Karpas-422 (cell line): ENCODE results near the gene DNMT1. TPM values are rescaled to one million over a fixed set of nuclear protein-coding genes. Genes with fewer than 3 reads are reported as not detected.

Experiments
- DNase-seq: peaks from one replicate; pipeline ENCODE4 v3.0.0-alpha.2; 2015
- H2AFZ ChIP-seq: fragments of 200-600 bp; sonication (generic); 2 replicates; pipeline ENCODE4 v1.6.1; 2014; ENCODE audit warnings: antibody characterized with exemption, low read length, mixed read lengths
- H3K27ac ChIP-seq: fragments of 200-600 bp; sonication (generic); 2 replicates; pipeline ENCODE4 v1.5.1; 2014; ENCODE audit warnings: mild to moderate bottlenecking, low read length, moderate library complexity
- H3K27me3 ChIP-seq: fragments of 200-600 bp; sonication (generic); 2 replicates; pipeline ENCODE4 v1.6.1; 2014; ENCODE audit warnings: low read length, mixed read lengths
- H3K36me3 ChIP-seq: fragments of 200-600 bp; sonication (generic); 2 replicates; pipeline ENCODE4 v1.6.1; 2014; ENCODE audit warnings: low read length, mixed read lengths; ENCODE audit not compliant: insufficient read depth
- H3K4me1 ChIP-seq: fragments of 200-600 bp; sonication (generic); 2 replicates; pipeline ENCODE4 v1.6.1; 2014; ENCODE audit warnings: mild to moderate bottlenecking, low read length, mixed read lengths
- H3K4me2 ChIP-seq: fragments of 200-600 bp; sonication (generic); 2 replicates; pipeline ENCODE4 v1.6.1; 2014; ENCODE audit warnings: low read length, low read depth, mild to moderate bottlenecking; ENCODE audit not compliant: poor library complexity, severe bottlenecking
- H3K4me3 ChIP-seq: fragments of 200-600 bp; sonication (generic); 2 replicates; pipeline ENCODE4 v1.5.1; 2014; ENCODE audit warnings: mild to moderate bottlenecking, antibody characterized with exemption, low read length, mixed read lengths
- H3K79me2 ChIP-seq: fragments of 200-600 bp; sonication (generic); 2 replicates; pipeline ENCODE4 v1.6.1; 2014; ENCODE audit warnings: mild to moderate bottlenecking, low read length, mixed read lengths
- H3K9ac ChIP-seq: fragments of 200-600 bp; sonication (generic); 2 replicates; pipeline ENCODE4 v1.6.0; 2014; ENCODE audit warnings: low read length
- H3K9me2 ChIP-seq: fragments of 200-600 bp; sonication (generic), shearing (Covaris generic); replicated peaks from 2 replicates; pipeline ENCODE4 v1.6.0; 2014; ENCODE audit warnings: mild to moderate bottlenecking, low read length, moderate library complexity; ENCODE audit not compliant: insufficient read depth
- H3K9me3 ChIP-seq: fragments of 300-700, 200-600 bp; sonication (generic); 2 replicates; pipeline ENCODE4 v1.6.1; 2014; ENCODE audit warnings: low read length, mixed read lengths
- H4K20me1 ChIP-seq: fragments of 200-600 bp; sonication (generic); 2 replicates; pipeline ENCODE4 v1.6.1; 2014; ENCODE audit warnings: mild to moderate bottlenecking, antibody characterized with exemption, low read length, low read depth; ENCODE audit not compliant: insufficient read depth
- total RNA-seq: library from RNA; depleted of rRNA; stranded (reverse); fragments of >200 nt; shearing (Covaris generic); gene quantifications from 2 replicates; pipeline ENCODE4 v1.2.3, GENCODE V29; 2014; ENCODE audit warnings: low replicate concordance

Gene DNMT1
- total RNA-seq, 1 experiment from 2014 or later, result 94.9 TPM

DNA sequence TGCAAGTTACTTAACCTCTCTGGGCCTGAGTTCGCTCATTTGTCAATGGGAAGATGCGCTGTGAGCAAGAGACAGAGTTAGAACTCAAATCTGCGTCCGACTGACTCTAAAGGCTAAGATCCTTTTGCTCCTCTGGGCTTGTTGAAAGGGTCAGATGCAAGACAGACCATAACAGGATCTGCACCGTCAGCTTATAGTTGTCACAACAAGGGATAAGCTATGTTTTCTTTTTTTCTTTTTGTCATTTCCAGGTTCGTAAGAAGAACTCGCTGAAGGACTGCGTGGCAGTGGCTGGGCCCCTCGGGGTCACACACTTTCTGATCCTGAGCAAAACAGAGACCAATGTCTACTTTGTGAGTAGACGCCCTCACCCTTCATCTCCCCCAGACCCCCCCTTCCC is 87.5 kb downstream of the DNMT1 start:
- no peaks in the 10 kb centered on the region for H3K9me2 ChIP-seq
- no peaks in the 10 kb centered on the region for H3K9me3 ChIP-seq
- H3K79me2 ChIP-seq, result peaks cover 25% of the 10 kb centered on the region
- peak overlapping the region; percentile 100 for H3K9ac ChIP-seq
- H3K4me2 ChIP-seq, result peak overlapping the region; percentile 96
- H3K4me3 ChIP-seq, result peak overlapping the region; percentile 100
- H4K20me1 ChIP-seq, result 0 out of 2 replicates have a peak, but pooled peaks cover 6% of the 10 kb centered on the region
- H3K36me3 ChIP-seq, result peaks cover 32% of the 10 kb centered on the region
- H3K27ac ChIP-seq, result peak overlapping the region; percentile 86
- DNase-seq, result no peak
- H3K4me1 ChIP-seq, result peaks cover 57% of the 10 kb centered on the region
- no peaks in the 10 kb centered on the region for H3K27me3 ChIP-seq
- H2AFZ ChIP-seq, result no peak overlapping the region

DNA sequence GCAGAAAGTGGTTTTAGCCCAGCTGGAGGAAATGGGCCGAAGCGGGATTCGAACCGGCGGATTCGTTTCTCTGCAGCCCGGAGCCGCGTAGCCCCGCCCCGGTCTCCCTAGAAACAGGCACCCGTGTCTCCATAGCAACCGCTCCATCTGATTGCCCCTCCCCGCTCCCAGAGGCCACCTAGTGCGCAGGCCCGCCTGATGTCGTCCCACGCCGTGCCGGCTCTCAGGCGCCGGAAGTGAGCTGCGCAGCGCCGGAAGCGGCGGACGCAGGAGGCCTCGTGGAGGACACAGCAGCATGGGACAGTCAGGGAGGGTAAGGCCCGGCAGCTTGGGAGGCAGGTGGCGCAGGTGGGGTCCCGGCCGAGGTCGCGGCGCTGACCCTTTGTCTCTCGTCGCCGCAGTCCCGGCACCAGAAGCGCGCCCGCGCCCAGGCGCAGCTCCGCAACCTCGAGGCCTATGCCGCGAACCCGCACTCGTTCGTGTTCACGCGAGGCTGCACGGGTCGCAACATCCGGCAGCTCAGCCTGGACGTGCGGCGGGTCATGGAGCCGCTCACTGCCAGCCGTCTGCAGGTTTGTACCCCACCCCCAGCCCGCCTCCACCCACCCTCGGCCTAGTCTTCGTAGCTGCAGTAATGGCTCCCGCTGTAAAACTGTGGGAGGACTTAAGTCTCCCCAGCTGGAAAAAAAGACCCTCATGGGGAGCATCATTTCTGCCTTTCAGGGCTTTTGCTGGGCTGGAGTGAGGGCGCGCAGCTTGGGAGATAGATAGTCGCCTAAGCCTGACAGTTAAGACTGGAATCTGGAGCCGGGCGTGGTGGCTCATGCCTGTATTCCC is 88.4 kb downstream of the DNMT1 start, which contains the start of gene PPAN:
Gene PPAN, plus strand, starts transcription at position 263 of the 837 bp plus-strand sequence. Its CDS starts 33 bp downstream, at position 296.
- H3K9ac ChIP-seq, result peak within 1 kb of the TSS; percentile 100

DNA sequence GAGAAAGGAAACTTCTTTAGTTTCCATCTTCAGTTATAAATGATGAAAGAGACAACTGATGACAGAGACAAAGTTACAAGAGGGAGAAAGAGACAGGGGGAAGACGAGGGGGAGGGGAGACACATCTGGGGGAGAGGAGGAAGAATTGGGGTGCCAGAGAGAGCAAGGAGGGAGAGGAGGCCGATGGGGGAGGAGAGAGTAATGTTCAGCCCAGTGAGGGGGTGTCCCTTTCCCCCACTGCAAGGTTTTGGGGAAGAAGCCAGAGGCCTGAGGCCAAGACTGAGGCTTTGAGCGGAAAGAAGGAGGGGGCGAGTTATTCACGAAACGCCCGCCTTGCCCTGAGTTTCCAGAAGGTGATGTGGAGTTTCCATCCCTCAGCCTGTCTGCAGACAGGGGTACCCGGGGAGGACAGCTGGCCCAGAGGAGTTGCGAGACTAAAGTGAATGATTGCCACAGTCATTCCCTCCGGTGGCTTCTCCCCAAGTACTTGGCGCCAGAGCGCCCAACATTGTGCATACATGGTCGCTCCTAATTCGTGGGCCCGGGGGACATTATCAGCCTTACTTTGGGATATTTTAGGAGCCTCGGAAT is 89.1 kb downstream of the DNMT1 start:
- DNase-seq, result no peak
- H3K9me2 ChIP-seq, result no peaks in the 10 kb centered on the region
- H2AFZ ChIP-seq, result peak overlapping the region; percentile 96
- no peaks in the 10 kb centered on the region for H3K27me3 ChIP-seq
- peak overlapping the region; percentile 100; the same call in 1 of the 2 replicates for H3K4me3 ChIP-seq
- H3K9ac ChIP-seq, result peak overlapping the region; percentile 63
- H3K4me1 ChIP-seq, result peaks cover 56% of the 10 kb centered on the region
- H3K36me3 ChIP-seq, result peaks cover 30% of the 10 kb centered on the region
- 0 out of 2 replicates have a peak, but pooled peaks cover 6% of the 10 kb centered on the region for H4K20me1 ChIP-seq
- H3K4me2 ChIP-seq, result peak overlapping the region; percentile 52
- H3K9me3 ChIP-seq, result no peaks in the 10 kb centered on the region
- H3K27ac ChIP-seq, result peak overlapping the region; percentile 79
- peaks cover 25% of the 10 kb centered on the region for H3K79me2 ChIP-seq

More for the DNA sequence above, 88.4 kb downstream of the DNMT1 start, which contains the start of gene PPAN:
- Histone ChIP-seq H2AFZ (peak within 1 kb of the TSS; percentile 96), H3K79me2 (peaks cover 25% of the 10 kb centered on the region), H3K4me2 (peak within 1 kb of the TSS; percentile 96), H3K9me2 (no peaks in the 10 kb centered on the region), H3K4me3 (peak within 1 kb of the TSS; percentile 100), H3K27ac (peak within 1 kb of the TSS; percentile 86), H3K27me3 (no peaks in the 10 kb centered on the region), H3K9me3 (no peaks in the 10 kb centered on the region), H3K4me1 (peaks cover 61% of the 10 kb centered on the region), H4K20me1 (0 out of 2 replicates have a peak, but pooled peaks cover 6% of the 10 kb centered on the region), H3K36me3 (peaks cover 32% of the 10 kb centered on the region)
- DNase-seq, result peak; percentile 100

DNA sequence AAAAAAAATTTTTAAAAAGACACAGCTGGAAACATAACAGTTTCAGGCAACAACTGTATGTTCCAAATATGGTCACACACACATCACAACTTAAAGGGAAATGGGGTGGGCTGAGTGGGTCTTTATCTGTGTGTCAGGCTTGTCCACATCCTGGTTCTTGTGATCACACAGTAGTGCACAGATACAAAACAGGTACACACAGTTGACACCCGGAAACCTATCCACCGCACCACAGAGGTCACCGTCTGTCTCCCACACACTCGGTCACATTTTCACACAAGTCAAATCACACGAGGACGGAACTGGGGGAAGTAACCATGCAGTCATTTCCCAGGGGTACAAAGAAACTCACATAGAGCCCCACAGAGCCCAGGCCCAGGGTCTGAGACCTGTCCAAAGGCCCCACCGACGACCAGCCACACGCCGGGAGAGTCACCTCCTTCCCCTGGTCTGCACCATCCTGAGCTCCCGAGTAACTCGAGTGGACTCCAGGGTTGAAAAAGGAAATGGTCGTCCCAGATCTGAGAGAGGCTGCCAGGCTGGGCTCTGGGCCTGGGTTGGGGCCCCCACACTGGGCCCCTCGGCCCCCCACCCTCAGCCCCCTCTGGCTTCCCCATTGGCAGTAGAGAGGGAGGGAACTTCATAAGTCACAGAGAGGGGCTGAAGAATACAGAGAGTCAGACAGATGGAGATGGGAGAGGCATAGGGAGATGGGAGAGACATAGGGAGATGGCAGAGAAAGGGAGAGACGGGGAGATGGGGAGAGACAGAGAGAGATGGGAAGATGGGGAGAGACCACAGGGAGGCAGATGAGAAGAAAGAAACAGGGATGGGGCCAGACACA is 89.9 kb downstream of the DNMT1 start:
- Histone ChIP-seq H3K27ac (peak overlapping the region; percentile 79), H3K9ac (peak overlapping the region; percentile 63), H3K27me3 (no peaks in the 10 kb centered on the region), H3K9me3 (no peaks in the 10 kb centered on the region), H3K4me2 (peak overlapping the region; percentile 52), H3K4me1 (peaks cover 54% of the 10 kb centered on the region), H3K4me3 (peak overlapping the region; percentile 100; the same call in 1 of the 2 replicates), H2AFZ (peak overlapping the region; percentile 96), H3K9me2 (no peaks in the 10 kb centered on the region), H4K20me1 (0 out of 2 replicates have a peak, but pooled peaks cover 6% of the 10 kb centered on the region), H3K79me2 (peaks cover 25% of the 10 kb centered on the region), H3K36me3 (peaks cover 29% of the 10 kb centered on the region)
- DNase-seq, result peak; percentile 66

DNA sequence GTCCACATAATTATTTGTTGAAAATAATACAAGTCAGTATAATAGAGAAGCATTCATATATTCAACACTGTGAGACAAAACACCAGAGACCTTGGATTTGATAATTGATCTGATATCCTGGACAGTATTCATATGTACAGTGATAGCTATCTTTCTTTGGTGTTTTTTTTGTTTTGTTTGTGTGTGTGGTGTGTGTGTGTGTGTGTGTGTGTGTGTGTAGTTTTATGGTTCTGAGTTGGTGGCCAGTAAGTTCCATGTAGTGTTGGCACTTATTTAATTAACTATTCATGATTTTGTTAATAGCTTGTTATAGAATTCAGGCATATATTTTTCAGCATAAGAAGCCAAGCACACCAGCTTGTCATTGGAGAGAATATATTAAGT is 90.6 kb downstream of the DNMT1 start:
- Histone ChIP-seq H3K4me2 (no peak overlapping the region), H4K20me1 (0 out of 2 replicates have a peak, but pooled peaks cover 6% of the 10 kb centered on the region), H3K9ac (no peak overlapping the region), H3K27ac (peak overlapping the region; percentile 79), H2AFZ (0 out of 2 replicates have a peak overlapping the region, but pooled peaks have one; percentile 0), H3K4me3 (no peak overlapping the region), H3K9me2 (no peaks in the 10 kb centered on the region), H3K79me2 (peaks cover 25% of the 10 kb centered on the region), H3K9me3 (no peaks in the 10 kb centered on the region), H3K4me1 (peaks cover 50% of the 10 kb centered on the region), H3K36me3 (peaks cover 22% of the 10 kb centered on the region), H3K27me3 (no peaks in the 10 kb centered on the region)
- DNase-seq, result no peak

DNA sequence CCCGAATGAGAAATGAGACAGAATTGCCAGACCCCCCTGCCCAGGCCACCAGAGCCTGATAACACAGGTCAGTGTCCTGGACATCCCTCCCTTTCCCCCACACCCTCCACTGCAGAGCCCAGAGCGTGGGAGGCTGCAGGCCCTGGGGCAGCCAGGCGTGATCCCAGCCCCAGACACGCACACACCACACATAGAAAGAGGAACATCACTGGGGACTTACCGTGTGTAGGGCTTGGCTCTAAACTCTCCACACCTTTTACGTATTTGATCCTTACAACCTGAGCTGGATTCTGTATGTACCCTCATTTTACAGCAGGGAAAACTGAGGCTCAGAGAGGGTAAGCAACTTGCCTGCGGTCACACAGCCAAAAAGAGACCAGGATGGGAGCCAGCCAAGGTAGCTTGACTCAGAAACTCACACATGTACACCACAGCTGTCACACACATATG is 91.9 kb downstream of the DNMT1 start:
- Histone ChIP-seq H3K9me3 (no peaks in the 10 kb centered on the region), H2AFZ (peak overlapping the region; percentile 74; the same call in 1 of the 2 replicates), H3K27me3 (no peaks in the 10 kb centered on the region), H3K36me3 (peaks cover 12% of the 10 kb centered on the region), H3K4me2 (peak overlapping the region; percentile 44), H3K79me2 (peaks cover 16% of the 10 kb centered on the region), H3K4me3 (peak overlapping the region; percentile 53), H3K27ac (peak overlapping the region; percentile 76), H3K4me1 (peaks cover 41% of the 10 kb centered on the region), H3K9ac (peak overlapping the region; percentile 71), H4K20me1 (0 out of 2 replicates have a peak, but pooled peaks cover under 1% of the 10 kb centered on the region), H3K9me2 (no peaks in the 10 kb centered on the region)
- peak; percentile 64 for DNase-seq

DNA sequence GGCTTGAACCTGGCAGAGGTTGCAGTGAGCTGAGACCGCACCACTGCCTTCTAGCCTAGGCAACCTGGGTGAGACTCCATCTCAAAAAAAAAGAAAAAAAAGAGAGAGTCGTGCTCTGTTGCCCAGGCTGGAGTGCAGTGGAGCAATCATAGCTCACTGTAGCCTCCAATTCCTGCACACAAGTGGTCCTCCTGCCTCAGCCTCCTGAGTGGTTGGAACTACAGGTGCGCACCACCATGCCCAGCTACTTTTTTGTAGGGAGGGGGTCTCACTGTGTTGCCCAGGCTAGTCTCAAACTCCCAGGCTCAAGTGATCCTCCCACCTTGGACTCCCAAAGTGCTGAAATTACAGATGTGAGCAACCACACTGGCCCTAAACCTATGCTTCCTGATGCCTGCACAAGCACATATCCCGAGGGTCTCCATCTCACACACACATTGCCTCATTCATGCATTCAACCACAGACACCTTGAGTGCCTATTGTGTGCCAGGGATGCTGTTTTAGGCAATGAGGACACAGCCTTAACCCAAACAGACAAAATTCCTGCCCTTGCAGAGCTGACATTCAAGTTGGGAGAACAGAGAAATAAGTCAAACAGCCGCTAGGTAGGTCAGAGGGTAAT is 94.5 kb downstream of the DNMT1 start:
- Histone ChIP-seq H3K9me3 (no peaks in the 10 kb centered on the region), H3K79me2 (no peaks in the 10 kb centered on the region), H3K36me3 (no peaks in the 10 kb centered on the region), H3K9me2 (no peaks in the 10 kb centered on the region), H3K4me2 (no peak overlapping the region), H3K27me3 (no peaks in the 10 kb centered on the region), H4K20me1 (no peaks in the 10 kb centered on the region), H3K4me3 (no peak overlapping the region), H3K4me1 (peaks cover 40% of the 10 kb centered on the region), H2AFZ (no peak overlapping the region), H3K27ac (no peak overlapping the region), H3K9ac (no peak overlapping the region)
- no peak for DNase-seq
